ENCODE results near the gene NRL.

Gene NRL

DNA sequence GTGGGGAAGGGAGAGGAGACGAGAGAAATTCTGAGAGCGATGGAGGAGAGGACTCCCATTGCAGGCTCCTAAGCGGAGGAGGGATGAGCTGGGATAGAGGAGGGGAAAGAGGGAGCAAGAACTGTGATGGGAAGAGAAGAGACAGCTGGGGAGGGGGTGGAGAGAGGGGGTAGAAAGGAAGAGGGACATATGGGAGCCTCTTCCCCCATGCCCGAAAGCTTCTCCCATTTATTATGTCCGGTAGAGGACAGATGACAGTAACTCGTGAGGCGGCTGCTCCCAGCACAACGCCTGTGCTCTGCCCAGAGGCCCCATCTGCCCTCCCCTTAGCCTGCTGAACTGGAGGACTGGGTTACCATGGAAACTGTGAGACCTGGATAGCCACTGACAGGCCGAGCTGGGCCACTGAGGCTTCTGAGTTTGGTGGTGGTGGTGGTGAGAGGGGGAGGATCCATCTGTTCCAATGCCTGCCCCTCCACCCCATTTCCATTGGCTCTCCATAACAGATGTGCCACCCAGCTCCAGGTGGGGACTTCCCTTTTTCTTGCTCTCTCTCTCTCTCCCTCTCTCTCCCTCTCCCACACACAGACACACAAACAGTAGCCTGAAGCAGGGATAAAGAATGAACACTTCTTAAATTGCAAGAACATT is 35.1 kb downstream of the NRL start:
- Histone ChIP-seq H3K36me3 (ENCODE audit: insufficient read depth) (no peaks in the 10 kb centered on the region), H3K4me3 (IDR thresholded peaks at IDR 0.05; ENCODE audit: insufficient read depth, low read depth, low read length) (no peak overlapping the region), H3K9ac (no peak overlapping the region), H3K27ac (no peak overlapping the region), H3K4me2 (no peak overlapping the region), H3K4me1 (ENCODE audit: low read depth, poor library complexity, severe bottlenecking) (peaks cover 9% of the 10 kb centered on the region), H3K79me2 (ENCODE audit: insufficient read depth, low read depth) (no peaks in the 10 kb centered on the region), H2AFZ (ENCODE audit: low read depth) (no peak overlapping the region), H3K27me3 (ENCODE audit: insufficient read depth, low read depth) (no peaks in the 10 kb centered on the region; the same call in 1 of the 2 replicates), H4K20me1 (ENCODE audit: insufficient read depth) (no peaks in the 10 kb centered on the region)
- no peak for TF ChIP-seq CTCF (conservative IDR thresholded peaks at IDR 0.05; ENCODE audit: low read depth, low read length)

DNA sequence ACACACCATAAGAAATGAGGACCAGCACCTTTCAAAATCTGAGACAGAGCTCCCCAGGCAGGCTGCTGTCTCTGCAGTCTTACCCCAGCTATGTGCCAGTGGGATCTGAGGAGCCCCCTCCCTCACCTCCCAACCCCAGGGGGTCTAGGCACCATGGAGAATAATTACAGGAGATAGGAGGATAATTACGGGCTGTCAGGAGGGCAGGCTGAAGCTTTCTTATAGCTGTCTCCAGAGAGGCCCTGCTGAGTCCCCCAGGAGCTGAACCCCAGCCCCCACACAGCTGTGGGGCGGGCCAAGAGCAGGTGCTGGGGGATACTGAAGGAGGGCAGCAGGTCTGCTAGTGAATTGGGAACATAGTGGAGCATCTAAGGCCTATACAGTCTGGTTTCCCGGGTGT is 36.6 kb downstream of the NRL start:
- H3K79me2 ChIP-seq (ENCODE audit: insufficient read depth, low read depth): no peaks in the 10 kb centered on the region
- no peaks in the 10 kb centered on the region; the same call in 1 of the 2 replicates for H3K27me3 ChIP-seq (ENCODE audit: insufficient read depth, low read depth)
- H3K9ac ChIP-seq: no peak overlapping the region
- no peak for TF ChIP-seq CTCF (conservative IDR thresholded peaks at IDR 0.05; ENCODE audit: low read depth, low read length)
- H3K4me1 ChIP-seq (ENCODE audit: low read depth, poor library complexity, severe bottlenecking): peaks cover 9% of the 10 kb centered on the region
- H4K20me1 ChIP-seq (ENCODE audit: insufficient read depth): no peaks in the 10 kb centered on the region
- H3K36me3 ChIP-seq (ENCODE audit: insufficient read depth): no peaks in the 10 kb centered on the region
- no peak overlapping the region for H3K4me3 ChIP-seq (IDR thresholded peaks at IDR 0.05; ENCODE audit: insufficient read depth, low read depth, low read length)
- no peak overlapping the region for H2AFZ ChIP-seq (ENCODE audit: low read depth)
- no peak overlapping the region for H3K4me2 ChIP-seq
- no peak overlapping the region for H3K27ac ChIP-seq

DNA sequence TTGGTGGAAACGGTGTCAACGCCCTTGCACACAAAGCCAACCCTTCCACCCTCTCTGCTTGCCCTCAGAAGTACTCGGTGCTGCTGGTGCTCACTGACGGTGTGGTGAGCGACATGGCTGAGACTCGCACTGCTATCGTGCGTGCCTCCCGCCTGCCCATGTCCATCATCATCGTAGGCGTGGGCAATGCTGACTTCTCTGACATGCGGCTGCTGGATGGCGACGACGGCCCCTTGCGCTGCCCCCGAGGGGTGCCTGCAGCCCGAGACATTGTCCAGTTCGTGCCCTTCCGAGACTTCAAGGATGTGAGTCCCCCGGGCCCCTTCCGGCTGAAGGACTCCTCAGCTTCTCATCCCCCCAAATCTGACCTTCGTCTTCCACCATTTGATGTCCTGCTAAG is 37.7 kb downstream of the NRL start:
- Histone ChIP-seq H2AFZ (ENCODE audit: low read depth) (no peak overlapping the region), H3K79me2 (ENCODE audit: insufficient read depth, low read depth) (no peaks in the 10 kb centered on the region), H3K4me3 (IDR thresholded peaks at IDR 0.05; ENCODE audit: insufficient read depth, low read depth, low read length) (no peak overlapping the region), H3K4me2 (no peak overlapping the region), H3K9ac (no peak overlapping the region), H3K27ac (no peak overlapping the region), H3K27me3 (ENCODE audit: insufficient read depth, low read depth) (no peaks in the 10 kb centered on the region), H3K36me3 (ENCODE audit: insufficient read depth) (no peaks in the 10 kb centered on the region), H3K4me1 (ENCODE audit: low read depth, poor library complexity, severe bottlenecking) (peaks cover 9% of the 10 kb centered on the region), H4K20me1 (ENCODE audit: insufficient read depth) (no peaks in the 10 kb centered on the region)
- no peak for TF ChIP-seq CTCF (conservative IDR thresholded peaks at IDR 0.05; ENCODE audit: low read depth, low read length)

GRCh38 chr14:24076302-24076601 is 38.5 kb downstream of the NRL start:
- Histone ChIP-seq H3K79me2 (ENCODE audit: insufficient read depth, low read depth) (no peaks in the 10 kb centered on the region), H3K27me3 (ENCODE audit: insufficient read depth, low read depth) (no peaks in the 10 kb centered on the region), H3K27ac (no peak overlapping the region), H3K36me3 (ENCODE audit: insufficient read depth) (no peaks in the 10 kb centered on the region), H3K4me3 (IDR thresholded peaks at IDR 0.05; ENCODE audit: insufficient read depth, low read depth, low read length) (no peak overlapping the region), H4K20me1 (ENCODE audit: insufficient read depth) (no peaks in the 10 kb centered on the region), H3K9ac (no peak overlapping the region), H3K4me2 (no peak overlapping the region), H3K4me1 (ENCODE audit: low read depth, poor library complexity, severe bottlenecking) (peaks cover 9% of the 10 kb centered on the region), H2AFZ (ENCODE audit: low read depth) (no peak overlapping the region)
- no peak for TF ChIP-seq CTCF (conservative IDR thresholded peaks at IDR 0.05; ENCODE audit: low read depth, low read length)

Data from KMS-11 (cell line).